Left colon (tissue), 2 donors: ENCODE results near the gene TFR2. TPM values are rescaled to one million over a fixed set of nuclear protein-coding genes. Genes with fewer than 3 reads are reported as not detected.
"Not testable (repeated sequence)": the region's sequence is repeated elsewhere in the genome, so short reads cannot be mapped to it uniquely, and the experiment has no call there.

Source experiments
- ATAC-seq: fragments of 200-7000 bp; cut with Tn5 transposase; one replicate; pipeline ENCODE4 v1.9.1; 2020; ENCODE audit warnings: mild to moderate bottlenecking, moderate library complexity
- DNase-seq, 2 donors: peaks; one replicate each; pipeline ENCODE4 v3.0.0-alpha.2; 2020
- intact Hi-C, 2 donors: fragments of 100-400 bp; cut with DNase I in 1 of 2; cut with micrococcal nuclease in 1 of 2; formaldehyde crosslinking; loops; one replicate each; pipeline versions ENCODE4 v1.11.2 to v1.14.0; 2022; cut with DNase I, micrococcal nuclease
- total RNA-seq, 2 donors: library from RNA; stranded (reverse); fragmentation: NEBNext Ultra II Directional; extraction: Animal tissue kit (Norgen Biotek cat#: 25700); gene quantifications; one replicate each; pipeline ENCODE4 v1.2.1, GENCODE V29; 2021
- donor health status: DM: no; HTN: no; CAD: no.
- donor health status: DM: yes; HTN: yes; CAD: no.

TFR2 gene
- total RNA-seq, 2 donors from 2014 or later: 0.22 to 0.64 TPM

DNA sequence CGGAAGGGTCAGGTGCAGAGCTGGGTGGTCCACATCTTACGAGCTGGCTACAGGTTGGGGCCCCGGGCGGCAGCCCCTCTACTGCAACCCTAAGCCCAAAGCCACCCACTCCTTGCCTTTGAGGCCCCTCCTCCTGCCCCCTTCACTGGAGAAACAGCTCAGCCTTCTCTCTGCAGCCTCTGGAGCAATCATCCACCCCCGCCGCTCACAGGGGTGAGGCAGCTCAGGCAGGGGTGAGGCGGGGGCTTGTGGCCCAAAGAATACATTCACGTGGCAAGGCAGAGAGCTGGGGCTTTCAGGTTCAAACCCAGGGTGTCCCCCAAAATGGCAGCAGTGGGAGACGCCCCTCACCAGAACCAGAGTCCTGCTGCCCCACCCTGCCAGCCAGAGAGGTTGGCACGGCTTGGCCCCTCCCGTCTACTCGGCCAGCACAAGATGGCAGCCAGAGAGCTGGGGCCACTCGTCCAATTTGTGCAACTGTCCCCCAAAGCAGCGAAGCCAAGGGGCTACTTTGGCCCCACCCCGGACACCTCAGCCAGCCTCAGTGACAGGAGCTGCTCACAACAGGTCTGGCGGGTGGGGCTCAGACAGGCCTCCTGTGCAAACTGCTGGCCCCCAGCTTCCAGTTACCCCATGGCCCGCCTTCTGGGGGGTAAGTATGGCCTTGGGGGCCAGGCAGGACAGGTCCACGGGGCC lies 39.4 kb upstream of the TFR2 start:
- intact Hi-C loops: loop anchor here in 1 of 2 donors (10.0 kb wide), 1 partner anchor 96 kb away; the partner anchor contains the start of genes FBXO24 and LRCH4
- DNase-seq: peak in 1 of 2 donors; percentile 15
- ATAC-seq: peak; percentile 9

DNA sequence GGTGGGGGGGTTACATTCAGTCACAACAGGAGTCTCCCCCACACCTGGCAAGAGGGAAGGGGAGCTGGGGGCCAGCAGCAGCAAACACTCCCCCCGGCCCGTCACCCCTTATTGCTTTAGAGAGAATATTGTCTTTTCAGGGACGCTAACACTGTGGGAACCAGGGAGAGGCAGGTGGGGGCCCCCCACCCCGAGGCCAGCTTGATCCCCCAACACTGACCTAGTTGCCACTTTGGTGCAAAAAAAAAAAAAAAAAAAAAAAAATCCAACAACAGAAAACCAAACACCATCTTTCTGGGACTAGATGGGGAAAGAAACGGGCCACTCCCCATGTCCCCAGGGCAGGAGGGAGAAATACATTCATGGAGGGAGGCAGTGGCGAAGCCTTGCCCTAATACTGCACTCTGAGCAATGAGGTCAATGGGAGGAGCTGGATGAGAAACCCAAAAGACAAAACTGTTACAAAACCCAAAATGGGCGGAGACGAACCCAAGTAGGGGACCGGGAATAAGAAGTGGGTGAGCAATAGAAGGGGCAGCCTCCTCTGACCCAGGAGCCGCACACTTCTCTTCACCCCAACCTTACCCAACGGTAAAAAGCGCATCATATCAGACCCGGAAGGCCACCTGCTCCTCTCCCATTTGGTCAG lies 38.7 kb upstream of the TFR2 start:
- intact Hi-C loops: loop anchor here in 1 of 2 donors (10.0 kb wide), 1 partner anchor 95 kb away; the partner anchor contains the start of genes FBXO24 and LRCH4
- ATAC-seq (no peak), DNase-seq (no peak)

DNA sequence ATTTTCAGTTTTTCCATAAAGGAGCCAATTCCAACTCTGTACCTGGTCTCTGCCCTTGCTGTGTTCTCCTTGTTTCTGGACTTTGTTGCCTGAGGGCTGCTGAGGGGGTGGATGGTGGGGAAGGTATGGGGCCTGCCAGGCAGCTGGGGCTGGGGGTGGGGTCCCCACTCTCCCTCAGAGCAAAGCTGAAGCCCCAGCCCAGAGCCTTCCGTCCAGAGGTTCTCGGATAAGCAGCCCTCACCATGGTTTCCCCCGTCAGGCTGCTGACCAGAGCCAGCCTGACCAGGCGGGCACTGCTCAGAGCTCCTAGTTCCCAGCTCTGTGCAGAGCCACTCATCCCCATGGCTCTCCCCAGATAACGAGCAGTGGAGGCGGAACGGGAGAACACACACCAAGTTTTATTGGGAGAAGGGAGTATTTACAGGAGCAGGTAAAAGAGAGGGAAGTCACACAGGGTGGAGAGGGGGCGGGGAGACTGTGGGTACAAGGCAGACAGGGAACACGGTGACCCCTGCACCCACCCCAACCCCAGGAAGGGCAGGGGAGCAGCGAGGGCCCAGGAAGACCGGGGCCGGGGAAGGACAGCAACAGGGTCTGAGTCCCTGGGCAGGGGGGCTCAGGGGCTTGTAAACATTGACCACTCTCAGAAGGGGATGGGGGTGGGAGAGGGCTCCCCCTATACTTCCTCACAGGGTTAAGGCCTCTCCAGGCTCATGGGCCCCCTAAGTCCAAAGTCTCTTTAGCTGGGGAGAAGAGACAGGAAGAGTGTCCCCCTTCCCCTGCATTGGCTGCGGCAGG lies 38.0 kb upstream of the TFR2 start:
- DNase-seq (peak in 1 of 2 donors; percentile 21), ATAC-seq (peak; percentile 11)
- intact Hi-C loops: no loop called here

DNA sequence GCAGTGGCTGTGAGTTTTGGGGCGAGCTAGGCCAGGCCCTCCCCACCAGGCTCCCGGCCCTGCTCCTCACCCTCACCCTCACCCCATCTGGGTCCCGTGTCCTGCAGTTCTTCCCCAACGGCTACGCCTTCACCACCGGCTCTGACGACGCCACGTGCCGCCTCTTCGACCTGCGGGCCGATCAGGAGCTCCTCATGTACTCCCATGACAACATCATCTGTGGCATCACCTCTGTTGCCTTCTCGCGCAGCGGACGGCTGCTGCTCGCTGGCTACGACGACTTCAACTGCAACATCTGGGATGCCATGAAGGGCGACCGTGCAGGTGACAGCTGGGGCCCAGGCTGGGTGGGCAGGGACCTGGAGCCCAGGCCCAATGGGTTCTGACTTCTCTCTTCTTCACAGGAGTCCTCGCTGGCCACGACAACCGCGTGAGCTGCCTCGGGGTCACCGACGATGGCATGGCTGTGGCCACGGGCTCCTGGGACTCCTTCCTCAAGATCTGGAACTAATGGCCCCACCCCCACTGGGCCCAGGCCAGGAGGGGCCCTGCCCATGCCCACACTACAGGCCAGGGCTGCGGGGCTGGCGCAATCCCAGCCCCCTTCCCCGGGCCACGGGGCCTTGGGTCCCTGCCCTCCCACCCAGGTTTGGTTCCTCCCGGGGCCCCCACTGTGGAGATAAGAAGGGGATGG lies 37.1 kb upstream of the TFR2 start:
- intact Hi-C loops: no loop called here
- ATAC-seq (no peak), DNase-seq (no peak)

DNA sequence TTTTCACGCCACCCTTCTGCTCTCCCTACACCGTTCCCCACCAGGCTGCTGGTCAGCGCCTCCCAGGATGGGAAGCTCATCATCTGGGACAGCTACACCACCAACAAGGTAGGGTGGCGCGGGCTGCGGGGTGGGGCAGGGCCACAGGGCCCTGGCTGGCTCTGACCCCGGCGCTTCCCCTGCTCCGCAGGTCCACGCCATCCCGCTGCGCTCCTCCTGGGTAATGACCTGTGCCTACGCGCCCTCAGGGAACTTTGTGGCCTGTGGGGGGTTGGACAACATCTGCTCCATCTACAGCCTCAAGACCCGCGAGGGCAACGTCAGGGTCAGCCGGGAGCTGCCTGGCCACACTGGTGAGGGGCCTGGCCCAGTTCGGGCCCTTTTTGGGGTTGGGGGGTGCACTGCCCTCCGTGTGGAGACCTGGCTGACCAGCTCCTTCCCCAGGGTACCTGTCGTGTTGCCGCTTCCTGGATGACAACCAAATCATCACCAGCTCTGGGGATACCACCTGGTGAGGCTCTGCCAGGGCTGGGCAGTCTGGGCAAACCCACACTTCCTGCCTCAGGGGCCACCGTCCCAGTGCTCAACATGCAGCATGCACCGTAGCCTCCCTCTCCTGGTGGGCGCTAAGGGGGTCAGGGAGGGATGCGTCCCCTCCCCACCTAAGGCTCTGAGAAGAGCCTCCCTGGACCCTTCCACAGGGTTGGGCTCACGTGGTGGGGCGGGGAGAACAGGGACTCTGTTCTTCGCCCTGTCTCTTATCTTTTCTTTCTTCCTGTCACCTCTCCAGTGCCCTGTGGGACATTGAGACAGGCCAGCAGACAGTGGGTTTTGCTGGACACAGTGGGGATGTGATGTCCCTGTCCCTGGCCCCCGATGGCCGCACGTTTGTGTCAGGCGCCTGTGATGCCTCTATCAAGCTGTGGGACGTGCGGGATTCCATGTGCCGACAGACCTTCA lies 36.2 kb upstream of the TFR2 start:
- intact Hi-C loops: no loop called here
- ATAC-seq: no peak
- no peak for DNase-seq

DNA sequence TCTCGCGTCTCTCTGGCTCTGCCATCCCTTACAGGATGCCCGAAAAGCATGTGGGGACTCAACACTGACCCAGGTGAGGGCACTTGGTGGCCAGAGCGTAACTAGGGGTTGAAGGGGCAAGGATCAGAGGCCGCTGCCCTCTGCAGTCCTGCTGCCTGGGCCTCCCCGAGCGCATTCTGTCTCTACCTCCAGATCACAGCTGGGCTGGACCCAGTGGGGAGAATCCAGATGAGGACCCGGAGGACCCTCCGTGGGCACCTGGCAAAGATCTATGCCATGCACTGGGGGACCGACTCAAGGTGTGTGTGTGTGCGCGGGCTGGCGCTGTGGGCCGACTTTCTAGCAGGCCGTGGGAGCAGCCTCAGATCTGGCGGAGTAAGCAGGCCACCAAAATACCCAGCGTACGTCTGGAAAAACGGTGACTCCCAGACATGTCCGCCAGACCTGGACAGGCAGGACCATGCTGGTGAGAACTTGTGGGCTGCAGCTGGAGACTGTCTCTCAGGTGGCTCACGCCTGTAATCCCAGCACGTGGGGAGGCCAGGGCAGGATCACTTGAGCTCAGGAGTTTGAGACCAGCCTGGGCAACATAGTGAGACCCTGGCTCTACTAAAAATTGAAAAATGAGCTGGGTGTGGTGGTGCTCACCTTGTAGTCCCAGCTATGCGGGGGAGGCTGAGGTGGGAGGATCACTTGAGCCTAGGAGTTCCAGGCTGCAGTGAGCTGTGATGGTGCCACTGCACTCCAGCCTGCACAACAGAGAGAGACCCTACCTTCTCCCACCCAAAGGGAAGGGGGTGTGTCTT lies 35.4 kb upstream of the TFR2 start:
- DNase-seq (peak in 1 of 2 donors; percentile 19), ATAC-seq (no peak)
- intact Hi-C loops: no loop called here

DNA sequence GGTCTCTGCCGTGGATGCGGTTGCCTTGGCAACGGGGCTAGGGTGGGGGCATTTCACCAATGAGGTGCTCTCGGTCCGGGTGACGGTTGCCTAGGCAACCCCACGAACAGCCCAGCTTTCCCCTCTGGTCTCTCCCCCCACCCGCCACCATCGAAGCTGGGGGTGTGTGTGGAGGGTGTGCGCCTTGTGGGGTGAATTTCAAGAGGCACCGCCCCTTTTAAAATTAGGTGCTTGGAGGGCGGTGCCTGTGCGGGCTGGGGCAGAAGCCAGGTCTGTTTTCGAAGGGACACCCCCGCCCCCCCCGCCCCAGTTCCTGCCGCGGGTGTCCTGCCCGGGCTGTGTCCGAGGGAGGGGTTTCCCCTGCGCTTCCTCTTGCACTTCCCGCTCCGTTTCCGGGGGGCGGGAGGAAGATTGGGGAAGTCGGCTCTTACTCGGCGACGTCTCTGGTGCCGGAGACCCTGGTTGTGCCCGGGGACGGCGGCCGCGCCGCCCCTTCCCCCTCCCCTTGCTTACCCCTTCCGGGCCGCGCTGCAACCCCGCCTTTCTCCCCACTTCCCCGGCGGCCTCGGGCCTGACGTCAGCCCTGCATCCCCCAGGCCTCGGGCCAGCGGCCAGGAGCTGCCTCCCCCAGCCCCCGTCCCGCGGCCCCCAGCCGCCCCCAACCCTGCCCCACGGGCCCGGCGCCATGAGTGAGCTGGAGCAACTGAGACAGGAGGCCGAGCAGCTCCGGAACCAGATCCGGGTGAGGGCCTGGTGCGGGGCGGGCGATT lies 34.4 kb upstream of the TFR2 start:
- DNase-seq (peak; percentile 82 to 86), ATAC-seq (peak; percentile 13)
- intact Hi-C loops: no loop called here

DNA sequence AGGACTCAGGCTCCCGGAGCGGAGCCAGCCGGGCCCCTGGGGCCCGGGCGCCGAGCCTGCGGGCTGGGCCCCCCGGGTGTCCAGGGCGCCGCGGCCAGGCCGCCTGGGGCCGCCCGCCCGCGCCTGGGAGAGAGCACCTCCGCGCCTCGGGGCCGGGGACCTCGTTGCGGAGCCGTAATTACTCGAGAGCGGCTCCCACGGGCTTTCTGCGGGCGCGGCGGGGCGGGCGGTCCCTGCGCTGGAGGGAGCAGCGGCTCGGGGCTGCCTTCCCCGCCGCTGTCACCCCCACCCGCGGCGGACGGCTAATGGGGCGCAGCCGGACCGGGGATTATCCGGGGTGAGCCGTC lies 33.7 kb upstream of the TFR2 start:
- no peak for DNase-seq
- intact Hi-C loops: no loop called here
- ATAC-seq: peak; percentile 2

DNA sequence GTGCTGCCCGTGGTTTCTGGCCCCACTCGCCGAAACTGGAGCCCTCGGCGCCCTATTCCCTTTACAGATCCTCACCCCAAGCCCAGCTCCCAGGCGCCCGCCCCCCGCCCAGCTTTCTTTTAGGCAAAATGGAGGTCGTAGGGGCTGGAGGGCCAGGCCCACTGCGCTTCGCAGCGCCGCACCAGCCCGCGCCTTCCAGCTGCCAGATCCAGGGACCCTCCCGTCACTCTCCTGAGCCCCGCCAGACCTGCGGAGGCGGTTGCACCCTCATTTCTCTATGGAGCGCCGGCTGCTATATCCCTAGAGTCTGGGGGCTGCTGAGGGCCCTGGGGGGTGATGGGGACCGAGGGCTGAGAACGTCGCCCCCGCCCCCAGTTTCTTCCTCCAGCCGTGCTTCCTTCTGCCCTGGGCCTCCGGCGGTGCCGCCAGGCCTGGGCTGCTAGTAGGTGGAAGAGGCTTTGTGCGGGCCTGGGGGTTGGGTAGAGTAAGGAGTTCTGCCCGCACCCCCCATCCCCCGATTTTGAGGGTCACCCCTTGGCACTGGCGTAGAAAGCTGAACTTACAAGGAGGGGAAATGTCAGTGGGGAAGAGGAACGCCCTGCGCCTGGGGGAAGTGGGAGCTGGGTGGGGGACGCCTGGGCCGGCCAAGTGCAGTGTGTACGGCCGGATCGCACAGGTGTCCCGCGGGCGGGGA lies 33.2 kb upstream of the TFR2 start:
- DNase-seq (peak; percentile 51 to 58), ATAC-seq (peak; percentile 13)
- intact Hi-C loops: no loop called here

DNA sequence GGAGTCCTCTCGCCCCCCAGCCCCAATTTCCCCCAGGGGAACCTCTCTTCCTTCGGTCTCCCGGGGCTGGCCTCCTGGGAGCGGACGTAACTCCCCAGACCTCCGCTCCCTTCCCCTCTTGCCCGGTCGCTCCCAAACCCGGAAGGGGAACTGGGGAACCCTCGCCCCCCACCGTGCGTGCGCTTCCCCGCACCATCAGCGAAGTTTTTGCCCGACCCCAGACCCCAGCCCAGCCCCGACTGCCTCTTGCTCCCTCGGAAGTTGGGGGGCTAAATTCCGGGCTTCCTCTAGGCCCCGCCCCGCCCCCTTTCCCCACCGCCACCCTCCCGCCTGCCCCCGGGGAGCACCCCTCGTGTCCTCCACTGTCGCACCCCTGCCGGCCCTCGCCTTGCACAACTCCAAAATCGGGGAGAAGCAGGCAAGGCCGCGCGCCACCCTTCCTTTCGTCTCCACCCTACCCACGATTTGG lies 32.6 kb upstream of the TFR2 start:
- peak; percentile 21 for ATAC-seq
- intact Hi-C loops: no loop called here
- peak; percentile 56 to 69 for DNase-seq

DNA sequence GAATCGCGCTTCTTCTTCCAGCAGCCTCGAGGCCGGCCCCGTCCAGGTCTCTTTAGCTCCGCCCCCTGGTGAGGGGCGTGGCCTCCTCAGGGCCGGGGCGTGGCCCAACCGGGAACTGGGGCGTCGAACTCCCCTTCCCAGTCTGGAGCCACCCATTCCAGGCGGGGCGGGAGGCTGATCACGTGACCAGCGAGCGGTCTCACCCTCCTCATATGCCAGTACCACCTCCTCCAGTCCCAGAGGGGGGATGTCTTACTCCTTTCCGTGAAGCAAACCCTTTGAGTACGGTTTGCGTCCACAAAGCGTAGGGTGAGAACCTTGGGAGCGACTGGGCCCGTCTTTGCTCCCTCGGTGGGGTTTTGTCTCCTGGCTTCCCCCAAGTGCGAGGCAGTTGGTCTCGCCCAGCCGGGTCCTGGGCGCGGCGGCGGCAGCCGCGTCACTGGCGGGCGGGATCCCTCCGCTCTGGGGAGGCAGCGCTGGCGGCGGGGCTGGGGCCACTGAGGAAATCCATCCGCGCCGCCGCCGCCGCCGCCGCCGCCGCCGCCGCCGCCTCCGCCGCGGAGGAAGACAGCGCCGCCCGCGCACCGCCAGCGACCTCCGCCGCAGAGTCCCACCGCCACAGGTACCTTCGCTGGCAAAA lies 32.1 kb upstream of the TFR2 start, which contains the start of gene GNB2:
GNB2 (plus strand) TSS at position 439 of the 640 bp plus-strand sequence. CDS start 2,526 bp downstream, outside the sequence.
- intact Hi-C loops: no loop called here
- DNase-seq (peak; percentile 99 to 100), ATAC-seq (peak; percentile 83)

DNA sequence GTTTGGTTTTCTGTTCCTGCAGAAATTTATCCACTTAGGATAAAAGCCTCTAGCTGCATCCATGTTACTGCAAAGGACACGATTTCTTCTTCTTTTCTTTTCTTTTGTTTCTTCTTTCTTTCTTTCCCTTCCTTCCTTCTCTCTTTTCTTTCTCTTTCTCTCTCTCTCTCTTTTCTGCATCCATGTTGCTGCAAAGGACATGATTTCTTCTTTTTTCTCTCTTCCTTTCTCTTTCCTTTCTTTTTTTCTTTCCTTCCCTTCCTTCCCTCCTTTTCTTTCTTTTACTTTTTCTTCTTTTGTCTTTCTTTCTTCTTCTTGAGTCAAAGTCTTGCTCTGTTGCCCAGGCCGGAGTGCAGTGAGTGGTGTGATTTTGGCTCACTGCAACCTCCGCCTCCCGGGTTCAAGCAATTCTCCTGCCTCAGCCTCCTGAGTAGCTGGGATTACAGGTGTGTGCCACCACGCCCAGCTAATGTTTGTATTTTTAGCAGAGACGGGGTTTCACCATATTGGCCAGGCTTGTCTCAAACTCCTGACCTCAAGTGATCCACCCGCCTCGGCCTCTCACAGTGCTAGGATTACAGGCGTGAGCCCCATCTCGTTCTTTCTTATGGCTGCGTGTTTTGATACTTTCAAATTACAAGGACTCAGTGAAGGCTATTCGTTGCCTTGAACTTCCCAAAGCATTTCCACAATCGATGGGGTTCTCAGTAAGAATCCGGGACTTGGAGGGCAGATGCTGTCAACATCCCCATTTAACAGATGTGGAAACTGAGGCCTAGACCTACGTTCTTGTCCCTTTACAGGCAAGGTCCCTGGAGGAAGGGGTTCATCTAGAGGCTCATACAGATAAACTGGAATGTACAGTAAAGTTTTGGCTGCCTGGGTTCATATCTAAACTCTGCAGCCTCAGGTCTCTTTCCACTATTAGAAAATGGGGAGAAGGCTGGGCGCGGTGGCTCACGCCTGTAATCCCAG lies 30.3 kb upstream of the TFR2 start:
- intact Hi-C loops: no loop called here
- no peak for ATAC-seq
- no peak for DNase-seq

DNA sequence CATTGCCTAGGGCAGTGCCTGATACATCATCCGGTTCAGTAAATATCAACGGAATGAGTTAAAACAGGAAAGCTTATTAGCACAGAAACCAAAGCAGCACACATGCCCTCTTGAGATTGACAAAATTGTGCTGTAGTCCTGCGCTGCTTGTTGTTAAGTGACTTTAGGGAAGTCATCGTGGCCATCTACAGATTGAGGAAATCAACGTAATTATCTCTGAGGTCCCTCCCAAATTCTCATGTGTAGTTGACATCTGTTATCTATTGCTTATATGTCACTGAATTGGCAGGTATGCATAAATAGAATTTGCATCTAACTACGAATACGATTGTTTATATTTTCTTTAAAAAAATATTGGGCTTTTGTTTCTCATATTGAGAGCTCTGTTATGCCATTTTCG lies 28.7 kb upstream of the TFR2 start:
- DNase-seq: no peak
- no peak for ATAC-seq
- intact Hi-C loops: no loop called here

DNA sequence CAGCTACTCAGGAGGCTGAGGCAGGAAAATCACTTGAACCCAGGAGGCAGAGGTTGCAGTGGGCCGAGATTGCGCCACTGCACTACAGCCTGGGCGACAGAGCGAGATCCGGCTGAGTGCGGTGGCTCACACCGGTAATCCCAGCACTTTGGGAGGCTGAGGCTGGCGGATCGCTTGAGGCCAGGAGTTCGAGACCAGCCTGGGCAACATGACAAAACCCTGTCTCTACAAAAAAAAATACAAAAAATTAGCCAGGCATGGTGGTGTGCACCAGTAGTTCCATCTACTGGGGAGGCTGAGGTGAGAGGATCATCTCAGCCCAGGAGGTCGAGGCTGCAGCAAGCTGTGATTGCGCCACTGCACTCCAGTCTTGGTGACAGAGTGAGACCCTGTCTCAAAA lies 27.8 kb upstream of the TFR2 start:
- ATAC-seq, DNase-seq: not testable (repeated sequence)

More for the DNA sequence above, 27.8 kb upstream of the TFR2 start:
- intact Hi-C loops: not testable (repeated sequence)
